ENCODE data around the gene S1PR1.

GRCh38 chr1:101280049-101280592, 43.3 kb downstream of the S1PR1 start:
- TF ChIP-seq ZNF329 (CRISPR knock-in tag; IDR thresholded peaks at IDR 0.05; ENCODE audit: low read depth): no peak
- TF ChIP-seq, protein P1, sequence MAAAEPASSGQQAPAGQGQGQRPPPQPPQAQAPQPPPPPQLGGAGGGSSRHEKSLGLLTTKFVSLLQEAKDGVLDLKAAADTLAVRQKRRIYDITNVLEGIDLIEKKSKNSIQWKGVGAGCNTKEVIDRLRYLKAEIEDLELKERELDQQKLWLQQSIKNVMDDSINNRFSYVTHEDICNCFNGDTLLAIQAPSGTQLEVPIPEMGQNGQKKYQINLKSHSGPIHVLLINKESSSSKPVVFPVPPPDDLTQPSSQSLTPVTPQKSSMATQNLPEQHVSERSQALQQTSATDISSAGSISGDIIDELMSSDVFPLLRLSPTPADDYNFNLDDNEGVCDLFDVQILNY (CRISPR knock-in tag; conservative IDR thresholded peaks at IDR 0.05): no peak
- TF ChIP-seq, protein P2, sequence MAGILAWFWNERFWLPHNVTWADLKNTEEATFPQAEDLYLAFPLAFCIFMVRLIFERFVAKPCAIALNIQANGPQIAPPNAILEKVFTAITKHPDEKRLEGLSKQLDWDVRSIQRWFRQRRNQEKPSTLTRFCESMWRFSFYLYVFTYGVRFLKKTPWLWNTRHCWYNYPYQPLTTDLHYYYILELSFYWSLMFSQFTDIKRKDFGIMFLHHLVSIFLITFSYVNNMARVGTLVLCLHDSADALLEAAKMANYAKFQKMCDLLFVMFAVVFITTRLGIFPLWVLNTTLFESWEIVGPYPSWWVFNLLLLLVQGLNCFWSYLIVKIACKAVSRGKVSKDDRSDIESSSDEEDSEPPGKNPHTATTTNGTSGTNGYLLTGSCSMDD (CRISPR knock-in tag; IDR thresholded peaks at IDR 0.05): no peak
- TF ChIP-seq SP1 (IDR thresholded peaks at IDR 0.05): no peak
- TF ChIP-seq SP1 (CRISPR knock-in tag; IDR thresholded peaks at IDR 0.05): no peak
- TF ChIP-seq NONO (IDR thresholded peaks at IDR 0.05): no peak
- no peak for TF ChIP-seq NONO (CRISPR knock-in tag; conservative IDR thresholded peaks at IDR 0.05)
- no peak for TF ChIP-seq ZFP62 (CRISPR knock-in tag; IDR thresholded peaks at IDR 0.05)
- TF ChIP-seq MLLT10 (CRISPR knock-in tag; IDR thresholded peaks at IDR 0.05): no peak
- no peak for TF ChIP-seq POLR2A (IDR thresholded peaks at IDR 0.05; ENCODE audit: insufficient read depth in 1 of 2, low read depth in 2 of 2, low read length in 2 of 2)
- no peak for TF ChIP-seq EZH2 (conservative IDR thresholded peaks at IDR 0.05; ENCODE audit: low read depth, low read length)
- TF ChIP-seq, protein P3, sequence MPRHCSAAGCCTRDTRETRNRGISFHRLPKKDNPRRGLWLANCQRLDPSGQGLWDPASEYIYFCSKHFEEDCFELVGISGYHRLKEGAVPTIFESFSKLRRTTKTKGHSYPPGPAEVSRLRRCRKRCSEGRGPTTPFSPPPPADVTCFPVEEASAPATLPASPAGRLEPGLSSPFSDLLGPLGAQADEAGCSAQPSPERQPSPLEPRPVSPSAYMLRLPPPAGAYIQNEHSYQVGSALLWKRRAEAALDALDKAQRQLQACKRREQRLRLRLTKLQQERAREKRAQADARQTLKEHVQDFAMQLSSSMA (CRISPR knock-in tag; IDR thresholded peaks at IDR 0.05): no peak
- no peak for TF ChIP-seq FIP1L1 (IDR thresholded peaks at IDR 0.05; ENCODE audit: borderline replicate concordance, insufficient read depth, low read depth, low read length)
- TF ChIP-seq ZNF543 (CRISPR knock-in tag; IDR thresholded peaks at IDR 0.05): no peak
- TF ChIP-seq USF2 (IDR thresholded peaks at IDR 0.05; ENCODE audit: low read depth, low read length): no peak
- TF ChIP-seq USF2 (CRISPR knock-in tag; IDR thresholded peaks at IDR 0.05; ENCODE audit: borderline replicate concordance): no peak
- no peak for TF ChIP-seq TBL1XR1 (IDR thresholded peaks at IDR 0.05; ENCODE audit: borderline replicate concordance, low read length, partially characterized antibody)
